Stimulated activated CD4-positive, alpha-beta T cell treated with anti-CD3 and anti-CD28 coated beads, TNF-alpha, amount 100 ng/mL, for 24 hours (primary cell): ENCODE data around the gene KLRD1.
"Not testable (repeated sequence)": the region's sequence is repeated elsewhere in the genome, so short reads cannot be mapped to it uniquely, and the experiment has no call there.

Source experiments
- DNase-seq, 3 experiments: peaks; one replicate each; pipeline ENCODE4 v3.0.0-alpha.2; 2020; ENCODE audit warnings: low read depth in 3 of 3

KLRD1 gene

DNA sequence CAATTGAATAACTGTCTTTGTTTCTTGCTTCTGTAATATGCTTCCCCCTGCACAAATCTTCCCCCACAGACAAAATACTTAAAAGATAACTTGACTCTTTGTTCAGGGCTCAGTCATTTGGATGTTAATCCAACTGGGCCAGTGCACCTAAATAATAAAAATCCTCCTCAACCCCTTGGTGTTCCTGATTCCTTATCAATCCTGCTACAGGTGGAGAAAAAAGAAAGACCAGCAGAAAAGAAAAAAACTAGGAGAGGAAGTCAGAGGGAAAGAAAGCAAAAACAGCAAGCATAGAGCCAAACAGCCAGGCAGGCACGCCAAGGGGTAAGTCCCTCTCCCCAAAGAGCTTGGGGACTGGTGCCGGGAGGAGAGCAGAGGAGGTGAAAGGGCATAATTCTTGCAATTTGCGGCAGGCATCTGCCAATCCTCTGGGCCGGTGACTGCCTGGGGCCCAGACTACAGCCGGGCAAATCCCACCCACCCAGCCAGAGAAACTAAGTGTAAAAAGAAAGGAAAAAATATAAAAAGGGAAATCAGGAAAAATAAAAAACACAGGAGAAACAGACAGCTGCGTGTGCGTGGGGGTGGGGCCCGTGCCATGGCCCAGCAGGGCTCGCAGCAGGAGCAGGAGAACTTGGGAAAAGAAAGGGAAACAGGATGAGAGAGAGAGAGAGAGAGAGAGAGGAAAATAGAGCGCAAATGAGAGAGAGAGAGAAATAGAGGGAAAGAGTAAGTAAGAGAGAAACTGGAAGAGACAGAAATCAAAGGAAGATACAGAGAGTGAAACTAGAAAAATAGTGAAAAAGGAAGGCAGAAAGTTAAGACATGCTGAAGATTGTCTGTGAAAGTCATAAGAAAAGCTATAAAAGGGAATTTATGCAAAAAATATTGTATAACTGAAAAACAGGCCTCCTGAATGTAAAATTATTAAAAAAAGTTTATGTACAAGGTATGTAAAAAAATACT is 60.8 kb downstream of the KLRD1 start:
- no peak for DNase-seq

DNA sequence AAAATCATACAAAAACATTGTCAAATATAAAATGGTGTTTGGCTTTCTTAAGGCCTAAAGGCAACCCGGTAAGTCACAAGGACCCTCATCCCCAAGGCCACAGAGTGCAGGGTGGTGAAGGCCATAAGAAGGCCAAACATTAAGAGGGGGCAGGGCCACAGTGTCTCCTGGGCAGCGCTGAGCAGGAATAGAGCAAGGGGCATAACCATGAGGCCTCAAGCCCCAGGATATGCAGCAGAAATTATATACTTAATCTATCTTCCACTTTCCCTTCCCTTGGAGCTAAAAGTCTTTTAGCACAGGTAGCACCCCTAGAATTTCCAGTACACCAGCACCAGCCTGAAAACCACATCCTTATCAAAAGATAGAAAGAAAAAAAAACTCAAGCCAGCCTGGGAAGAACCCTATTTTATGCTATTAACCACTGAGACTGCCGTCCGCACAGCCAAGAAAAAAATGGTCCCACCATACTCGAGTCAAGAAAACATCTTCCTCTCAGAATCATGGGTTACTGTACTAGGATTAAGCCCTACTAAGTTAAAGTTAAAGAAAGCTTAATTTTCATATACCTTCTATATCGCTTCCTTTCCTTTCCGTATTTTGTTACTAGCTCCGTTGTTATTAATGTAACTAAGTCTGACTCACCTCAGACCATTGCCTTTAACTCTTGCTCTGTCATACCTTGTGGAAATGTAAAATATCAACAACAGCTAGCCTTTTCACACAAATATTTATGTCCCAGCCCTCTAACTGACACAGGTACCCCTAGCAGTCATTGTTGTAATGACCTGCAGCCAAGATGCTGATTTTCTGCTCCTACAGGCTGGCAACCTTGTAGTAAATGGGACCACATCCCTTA is 62.1 kb downstream of the KLRD1 start:
- DNase-seq, result no peak

DNA sequence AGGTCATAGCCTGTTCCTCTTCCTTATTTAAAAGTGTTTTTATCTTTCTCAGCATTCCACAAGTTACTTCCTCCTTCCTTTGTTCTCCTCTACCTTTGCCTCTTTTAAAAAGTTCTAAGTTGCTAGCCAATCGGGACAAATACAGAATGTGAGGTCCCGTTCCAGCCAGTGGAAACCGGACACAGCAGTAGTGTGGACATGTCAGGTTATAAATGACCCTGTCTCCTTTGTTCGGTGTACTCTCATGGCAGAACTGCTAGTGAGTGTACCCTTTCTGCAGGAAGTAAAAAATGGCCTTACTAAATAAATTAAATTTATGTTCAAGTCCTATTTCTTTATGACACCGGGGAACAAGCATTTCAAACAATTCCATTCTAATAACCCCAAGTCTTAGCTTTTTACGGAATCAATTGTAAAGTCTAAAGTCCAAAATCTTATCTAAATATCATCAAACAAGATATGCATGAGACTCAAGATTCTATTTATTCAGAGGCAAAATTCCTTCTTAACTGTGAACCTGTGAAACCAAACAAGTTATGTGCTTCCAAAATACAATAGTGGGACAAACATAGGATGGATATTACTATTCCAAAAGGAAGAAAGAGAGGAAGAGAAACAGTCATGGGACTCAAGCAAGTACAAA is 64.3 kb downstream of the KLRD1 start:
- not testable (repeated sequence) for DNase-seq

DNA sequence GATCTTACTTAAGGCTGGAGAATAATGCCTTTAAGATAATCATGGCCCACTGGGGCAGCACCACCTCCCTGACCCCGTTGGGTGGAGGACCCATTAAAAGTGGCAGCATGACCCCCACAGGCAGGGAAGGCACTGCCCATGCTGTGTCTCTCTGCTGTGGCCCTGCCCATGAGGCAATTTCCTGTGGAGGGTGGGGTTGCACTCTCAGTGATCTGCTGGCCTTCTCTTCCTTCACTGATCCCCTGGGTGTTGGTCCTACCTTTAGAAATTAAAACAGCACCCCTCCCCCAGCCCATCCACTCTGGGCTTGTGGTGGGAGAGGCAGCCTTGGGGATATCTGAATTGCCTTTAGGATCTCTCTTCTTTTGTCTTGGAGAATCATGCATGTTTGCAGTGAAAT is 64.9 kb downstream of the KLRD1 start:
- DNase-seq, result no peak

DNA sequence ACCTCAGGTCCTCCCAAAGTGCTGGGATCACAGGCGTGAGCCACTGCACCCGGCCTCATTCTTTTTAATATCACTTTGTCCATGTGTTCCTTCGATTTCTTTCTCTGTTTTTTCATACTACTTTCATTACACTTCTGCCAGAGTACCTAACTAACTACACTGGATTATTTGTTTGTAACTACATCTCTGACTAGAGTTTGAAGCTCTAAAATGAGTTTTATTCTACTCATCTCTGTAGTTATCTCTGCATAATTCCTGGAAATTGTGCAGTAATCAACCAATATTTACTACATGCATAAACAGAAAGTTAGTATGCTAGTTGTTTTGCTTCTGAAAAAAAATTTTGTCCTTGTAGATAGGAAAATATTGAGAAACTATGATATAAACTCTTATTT is 67.0 kb downstream of the KLRD1 start:
- no peak for DNase-seq

DNA sequence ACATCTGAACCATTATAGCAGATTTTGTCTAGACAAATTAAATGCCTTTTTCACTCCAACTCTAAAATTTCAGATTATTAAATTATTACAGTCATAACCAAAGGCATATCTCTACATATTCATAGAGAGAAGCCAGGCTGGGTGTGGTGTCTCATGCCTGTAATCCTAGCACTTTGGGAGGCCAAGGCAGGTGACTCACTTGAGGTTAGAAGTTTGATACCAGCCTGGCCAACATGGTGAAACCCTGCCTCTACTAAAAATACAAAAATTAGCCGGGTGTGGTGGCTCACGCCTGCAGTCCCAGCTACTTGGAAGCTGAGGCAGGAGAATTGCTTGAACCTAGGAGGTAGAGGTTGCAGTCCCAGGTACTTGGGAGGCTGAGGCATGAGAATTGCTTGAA is 71.1 kb downstream of the KLRD1 start:
- DNase-seq, result not testable (repeated sequence)
